Smooth muscle cell (in vitro differentiated cells): ENCODE measurements around the gene RAB3IP. TPM values are rescaled to one million over a fixed set of nuclear protein-coding genes. Genes with fewer than 3 reads are reported as not detected.

Experiments used
- DNase-seq: peaks from one replicate; lab custom pipeline; 2025; ENCODE audit not compliant: unreplicated experiment; lab: John Stamatoyannopoulos, UW
- H2AFZ ChIP-seq: fragments of 200-600 bp; sonication (generic); 2 replicates; pipeline ENCODE4 v1.6.0; 2016; ENCODE audit warnings: antibody characterized with exemption, low read depth, mild to moderate bottlenecking
- H3F3A ChIP-seq: fragments of 200-600 bp; sonication (generic); 2 replicates; pipeline ENCODE4 v1.6.0; 2017; ENCODE audit warnings: antibody characterized with exemption, low read depth
- H3K27ac ChIP-seq: fragments of 200-600 bp; sonication (generic); 2 replicates; pipeline ENCODE4 v1.5.1; 2016; ENCODE audit warnings: low read depth, mild to moderate bottlenecking
- H3K27me3 ChIP-seq: fragments of 200-600 bp; sonication (generic); 2 replicates; pipeline ENCODE4 v1.6.1; 2016; ENCODE audit warnings: low read depth, mild to moderate bottlenecking
- H3K36me3 ChIP-seq: fragments of 200-600 bp; sonication (generic); 2 replicates; pipeline ENCODE4 v1.5.1; 2016; ENCODE audit warnings: low read depth
- H3K4me1 ChIP-seq: fragments of 200-600 bp; sonication (generic); 2 replicates; pipeline ENCODE4 v1.5.1; 2016; ENCODE audit warnings: low read depth
- H3K4me2 ChIP-seq: fragments of 200-600 bp; sonication (generic); 2 replicates; pipeline ENCODE4 v1.6.0; 2016; ENCODE audit warnings: mild to moderate bottlenecking
- H3K4me3 ChIP-seq: fragments of 200-600 bp; sonication (generic); 2 replicates; pipeline ENCODE4 v1.5.1; 2016; ENCODE audit warnings: mild to moderate bottlenecking
- H3K79me2 ChIP-seq: fragments of 200-600 bp; sonication (generic); 2 replicates; pipeline ENCODE4 v1.6.0; 2016; ENCODE audit warnings: low read depth, mild to moderate bottlenecking
- H3K9ac ChIP-seq: fragments of 200-600 bp; sonication (generic); 2 replicates; pipeline ENCODE4 v1.6.0; 2016; ENCODE audit warnings: low read depth
- H3K9me3 ChIP-seq: fragments of 200-600 bp; sonication (generic); replicated peaks from 2 replicates; pipeline ENCODE4 v1.5.1; 2016; ENCODE audit warnings: low read depth
- H4K20me1 ChIP-seq: fragments of 200-600 bp; sonication (generic); 2 replicates; pipeline ENCODE4 v1.6.0; 2016; ENCODE audit warnings: low read depth
- CTCF ChIP-seq: fragments of 200-600 bp; sonication (generic); IDR thresholded peaks from 2 replicates; pipeline ENCODE4 v1.5.1; 2017; ENCODE audit warnings: borderline replicate concordance, mild to moderate bottlenecking, antibody characterized with exemption; ENCODE audit not compliant: insufficient read depth, poor library complexity, severe bottlenecking
- WGBS: methylation state at CpG from one replicate; pipeline ENCODE4 v1.1.7; 2016; ENCODE audit warnings: low lambda C conversion rate; 5-methylcytosine and 5-hydroxymethylcytosine counted together
- polyA plus RNA-seq: library from polyadenylated mRNA; unstranded; fragments of >200 nt; fragmentation: Nextera tagmentation; extraction: Ambion mirVana; gene quantifications from 2 replicates; pipeline ENCODE4 v1.2.1, GENCODE V29; 2016
- total RNA-seq: library from RNA; depleted of rRNA; stranded (reverse); fragments of >200 nt; gene quantifications from 2 replicates; pipeline ENCODE4 v1.2.3, GENCODE V29; 2014

Gene RAB3IP
- total and polyA plus RNA-seq, 2 experiments from 2014 or later: 2.2 to 16.9 TPM

DNA sequence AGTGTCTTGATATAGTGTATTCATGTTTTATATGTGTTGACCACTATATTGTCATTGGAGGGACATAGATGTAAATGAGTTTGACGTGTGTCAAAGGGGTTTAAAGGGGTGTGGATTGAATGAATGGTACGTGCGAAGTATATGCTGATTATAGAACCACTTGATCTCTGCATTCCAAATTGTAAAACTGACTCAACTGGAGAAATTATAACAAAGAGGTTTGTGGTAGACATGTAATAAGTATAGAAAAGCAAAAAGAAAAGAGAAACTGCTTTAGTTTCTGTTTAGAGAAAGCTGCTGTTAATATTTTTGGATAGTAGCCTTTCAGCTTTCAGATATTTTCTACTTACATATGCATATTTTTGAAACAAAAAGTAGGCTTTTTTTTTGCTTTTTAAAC is 77.4 kb downstream of the RAB3IP start:
- no peaks in the 10 kb centered on the region for H3K79me2 ChIP-seq
- no peaks in the 10 kb centered on the region for H3K4me1 ChIP-seq
- no peak overlapping the region for H3K27ac ChIP-seq
- H3K4me2 ChIP-seq: no peak overlapping the region
- H4K20me1 ChIP-seq: no peaks in the 10 kb centered on the region
- no peak overlapping the region for H3K9ac ChIP-seq
- 87% methylated on average over 3 of the region's 3 CpGs for WGBS
- no peaks in the 10 kb centered on the region for H3K36me3 ChIP-seq
- H3F3A ChIP-seq: no peaks in the 10 kb centered on the region
- H3K27me3 ChIP-seq: no peaks in the 10 kb centered on the region
- no peak for TF ChIP-seq CTCF
- DNase-seq: no peak
- H3K9me3 ChIP-seq: no peaks in the 10 kb centered on the region
- H2AFZ ChIP-seq: no peak overlapping the region
- H3K4me3 ChIP-seq: no peak overlapping the region

- Histone ChIP-seq H3K4me2 (no peak overlapping the region), H2AFZ (no peak overlapping the region), H3K9me3 (no peaks in the 10 kb centered on the region), H3K36me3 (no peaks in the 10 kb centered on the region), H3K4me3 (no peak overlapping the region), H4K20me1 (no peaks in the 10 kb centered on the region), H3F3A (no peaks in the 10 kb centered on the region), H3K4me1 (no peaks in the 10 kb centered on the region), H3K27me3 (no peaks in the 10 kb centered on the region), H3K27ac (no peak overlapping the region), H3K79me2 (no peaks in the 10 kb centered on the region), H3K9ac (no peak overlapping the region)
- WGBS: 72% methylated on average over 6 of the region's 6 CpGs
- no peak for DNase-seq
- no peak for TF ChIP-seq CTCF
Measured at GRCh38 chr12:69821032-69821455, 82.4 kb downstream of the RAB3IP start.

GRCh38 chr12:69821456-69822159 is 82.9 kb downstream of the RAB3IP start:
- Histone ChIP-seq H2AFZ (no peak overlapping the region), H3K9ac (no peak overlapping the region), H3K4me3 (no peak overlapping the region), H3K9me3 (no peaks in the 10 kb centered on the region), H3K27ac (no peak overlapping the region), H3K27me3 (no peaks in the 10 kb centered on the region), H3K4me1 (no peaks in the 10 kb centered on the region), H4K20me1 (no peaks in the 10 kb centered on the region), H3K79me2 (no peaks in the 10 kb centered on the region), H3K36me3 (no peaks in the 10 kb centered on the region), H3F3A (no peaks in the 10 kb centered on the region), H3K4me2 (no peak overlapping the region)
- WGBS: 74% methylated on average over 8 of the region's 8 CpGs
- no peak for TF ChIP-seq CTCF
- DNase-seq: no peak

GRCh38 chr12:69822201-69822860 is 83.7 kb downstream of the RAB3IP start:
- H3K27me3 ChIP-seq: no peaks in the 10 kb centered on the region
- 92% methylated on average over 3 of the region's 3 CpGs for WGBS
- H3F3A ChIP-seq: no peaks in the 10 kb centered on the region
- no peak overlapping the region for H3K4me2 ChIP-seq
- H2AFZ ChIP-seq: no peak overlapping the region
- no peaks in the 10 kb centered on the region for H4K20me1 ChIP-seq
- no peaks in the 10 kb centered on the region for H3K79me2 ChIP-seq
- no peak for TF ChIP-seq CTCF
- H3K9ac ChIP-seq: no peak overlapping the region
- no peak overlapping the region for H3K27ac ChIP-seq
- no peaks in the 10 kb centered on the region for H3K9me3 ChIP-seq
- no peak for DNase-seq
- H3K4me3 ChIP-seq: no peak overlapping the region
- no peaks in the 10 kb centered on the region for H3K36me3 ChIP-seq
- no peaks in the 10 kb centered on the region for H3K4me1 ChIP-seq
